ENCODE measurements around the gene AAMDC.
"Not testable (repeated sequence)": the region's sequence is repeated elsewhere in the genome, so short reads cannot be mapped to it uniquely, and the experiment has no call there.

Gene AAMDC

DNA sequence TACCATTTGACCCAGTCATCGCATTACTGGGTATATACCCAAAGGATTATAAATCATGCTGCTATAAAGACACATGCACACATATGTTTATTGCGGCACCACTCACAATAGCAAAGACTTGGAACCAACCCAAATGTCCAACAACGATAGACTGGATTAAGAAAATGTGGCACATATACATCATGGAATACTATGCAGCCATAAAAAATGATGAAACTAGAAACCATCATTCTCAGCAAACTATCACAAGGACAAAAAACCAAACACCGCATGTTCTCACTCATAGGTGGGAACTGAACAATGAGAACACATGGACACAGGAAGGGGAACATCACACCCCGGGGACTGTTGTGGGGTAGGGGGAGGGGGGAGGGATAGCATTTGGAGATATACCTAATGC is 68.1 kb downstream of the AAMDC start:
- not testable (repeated sequence) for H3K9me3 ChIP-seq (ENCODE audit: insufficient read depth, low read depth, low read length); H3K27ac ChIP-seq (ENCODE audit: low read length); H3K4me1 ChIP-seq (ENCODE audit: insufficient read depth, low read length); H3K27me3 ChIP-seq (ENCODE audit: insufficient read depth, low read length); H3K9ac ChIP-seq (ENCODE audit: low read depth, low read length); H3K4me3 ChIP-seq (ENCODE audit: low read length)
- H3K36me3 ChIP-seq (ENCODE audit: insufficient read depth, low read depth, low read length), result peaks cover 17% of the 10 kb centered on the region

DNA sequence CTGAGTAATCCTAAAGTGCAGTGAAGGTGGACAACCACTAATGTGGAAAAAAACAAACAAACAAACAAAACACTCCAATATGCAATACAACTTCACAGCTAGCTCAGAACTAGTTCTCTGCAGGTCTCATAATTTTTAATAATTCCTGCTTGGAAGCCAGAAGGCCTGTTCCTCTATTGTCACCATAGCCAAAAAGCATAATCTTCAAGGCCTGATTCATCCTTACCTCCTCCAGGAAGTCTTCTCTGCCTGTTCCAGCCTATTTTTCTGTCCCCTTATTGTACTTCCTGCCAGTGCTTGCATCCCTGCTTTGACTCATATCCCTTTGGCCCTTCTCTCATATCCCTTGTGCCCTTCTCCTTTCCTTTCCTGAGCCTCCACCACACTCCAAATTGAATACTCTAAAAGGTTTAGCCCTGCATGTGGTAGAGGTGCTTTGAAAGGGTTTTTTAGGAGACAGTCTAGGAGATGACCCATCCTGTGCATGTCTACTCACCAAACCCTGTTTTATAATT is 69.2 kb downstream of the AAMDC start:
- not testable (repeated sequence) for H3K9me3 ChIP-seq (ENCODE audit: insufficient read depth, low read depth, low read length); H3K4me1 ChIP-seq (ENCODE audit: insufficient read depth, low read length); H3K27ac ChIP-seq (ENCODE audit: low read length); H3K4me3 ChIP-seq (ENCODE audit: low read length); H3K9ac ChIP-seq (ENCODE audit: low read depth, low read length); H3K27me3 ChIP-seq (ENCODE audit: insufficient read depth, low read length)
- peaks cover 13% of the 10 kb centered on the region; the same call in 1 of the 2 replicates for H3K36me3 ChIP-seq (ENCODE audit: insufficient read depth, low read depth, low read length)

DNA sequence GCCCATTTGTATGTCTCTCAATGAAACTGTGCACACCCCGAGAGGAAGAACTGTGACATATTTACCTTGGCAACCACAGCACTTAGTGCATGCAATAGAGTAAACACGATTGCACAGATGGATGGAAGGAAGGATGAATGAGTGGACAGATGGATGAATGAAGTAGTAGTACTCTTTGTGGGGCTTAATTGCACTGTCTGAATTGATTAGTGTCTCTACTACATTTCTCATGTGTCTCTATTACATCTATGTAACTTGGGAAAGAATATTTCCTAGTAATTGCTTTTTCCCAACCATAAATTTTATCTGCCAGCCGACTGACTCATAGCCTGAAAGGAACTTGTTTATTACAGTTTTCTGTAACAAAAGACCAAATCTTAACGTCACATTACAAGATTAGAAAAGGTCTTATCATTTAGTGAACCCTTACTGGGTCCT is 69.7 kb downstream of the AAMDC start:
- H3K27ac ChIP-seq (ENCODE audit: low read length); H3K4me1 ChIP-seq (ENCODE audit: insufficient read depth, low read length); H3K27me3 ChIP-seq (ENCODE audit: insufficient read depth, low read length); H3K4me3 ChIP-seq (ENCODE audit: low read length); H3K9ac ChIP-seq (ENCODE audit: low read depth, low read length); H3K9me3 ChIP-seq (ENCODE audit: insufficient read depth, low read depth, low read length): not testable (repeated sequence)
- H3K36me3 ChIP-seq (ENCODE audit: insufficient read depth, low read depth, low read length), result peaks cover 13% of the 10 kb centered on the region; the same call in 1 of the 2 replicates

DNA sequence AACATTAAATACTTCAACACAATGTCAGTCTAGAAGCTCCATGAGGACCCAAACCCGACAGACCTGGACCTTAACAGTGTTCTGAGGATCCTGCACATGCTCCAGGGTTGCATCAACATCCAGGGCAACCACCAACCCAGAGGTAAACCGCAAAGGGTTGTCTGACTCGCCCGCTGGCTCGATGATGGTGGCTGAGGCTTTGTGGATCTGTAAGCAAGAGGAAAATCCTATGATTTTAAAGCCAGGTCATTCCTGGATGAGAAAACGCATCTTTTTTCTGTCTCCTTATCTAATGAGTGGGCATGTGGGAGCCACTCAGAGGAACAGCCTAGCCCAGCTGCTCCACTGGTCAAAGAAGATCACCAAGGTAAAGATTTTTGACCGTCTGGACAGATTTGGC is 70.3 kb downstream of the AAMDC start:
- H3K36me3 ChIP-seq (ENCODE audit: insufficient read depth, low read depth, low read length), result peaks cover 13% of the 10 kb centered on the region; the same call in 1 of the 2 replicates
- not testable (repeated sequence) for H3K9me3 ChIP-seq (ENCODE audit: insufficient read depth, low read depth, low read length); H3K9ac ChIP-seq (ENCODE audit: low read depth, low read length); H3K4me3 ChIP-seq (ENCODE audit: low read length); H3K4me1 ChIP-seq (ENCODE audit: insufficient read depth, low read length); H3K27me3 ChIP-seq (ENCODE audit: insufficient read depth, low read length); H3K27ac ChIP-seq (ENCODE audit: low read length)

DNA sequence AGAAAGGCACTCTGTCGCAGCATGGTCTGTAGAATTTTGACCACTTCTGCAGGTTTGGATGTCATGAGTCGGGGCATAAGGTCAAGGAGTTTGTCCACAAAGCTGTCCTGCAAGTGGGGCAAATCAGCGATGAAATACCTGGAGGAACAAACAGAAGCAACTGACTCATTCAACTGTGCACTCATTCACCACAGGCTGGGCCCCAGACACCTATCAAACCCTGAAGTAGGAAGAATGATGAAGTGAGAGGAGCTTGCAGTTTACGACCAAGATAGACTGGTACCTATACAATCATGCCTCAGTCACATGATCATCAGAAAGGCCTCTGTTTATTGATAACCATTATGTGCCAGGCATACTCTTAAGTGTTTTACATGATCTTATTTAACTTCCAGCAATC is 70.8 kb downstream of the AAMDC start:
- not testable (repeated sequence) for H3K9me3 ChIP-seq (ENCODE audit: insufficient read depth, low read depth, low read length); H3K4me1 ChIP-seq (ENCODE audit: insufficient read depth, low read length); H3K4me3 ChIP-seq (ENCODE audit: low read length); H3K27me3 ChIP-seq (ENCODE audit: insufficient read depth, low read length); H3K27ac ChIP-seq (ENCODE audit: low read length); H3K9ac ChIP-seq (ENCODE audit: low read depth, low read length)
- peaks cover 13% of the 10 kb centered on the region; the same call in 1 of the 2 replicates for H3K36me3 ChIP-seq (ENCODE audit: insufficient read depth, low read depth, low read length)

DNA sequence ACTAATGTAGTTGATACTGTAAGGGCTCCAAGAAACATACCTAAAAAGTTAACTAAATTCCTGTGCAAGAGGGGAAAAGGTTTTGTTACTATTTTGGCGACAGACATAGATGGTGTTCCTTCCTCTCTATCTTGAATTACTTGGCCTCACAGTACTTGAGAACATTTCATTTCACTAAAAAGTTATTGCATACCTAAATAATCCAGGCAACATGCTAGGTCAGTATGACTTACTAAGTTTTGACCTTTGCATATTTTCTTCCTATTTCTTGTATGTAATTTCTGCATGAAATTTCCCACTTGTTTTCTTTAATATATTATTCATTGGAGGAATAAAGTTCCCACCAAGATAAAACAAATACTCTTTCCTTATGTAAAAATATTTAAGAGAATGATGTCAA is 74.0 kb downstream of the AAMDC start:
- H3K9me3 ChIP-seq (ENCODE audit: insufficient read depth, low read depth, low read length); H3K36me3 ChIP-seq (ENCODE audit: insufficient read depth, low read depth, low read length); H3K9ac ChIP-seq (ENCODE audit: low read depth, low read length); H3K4me1 ChIP-seq (ENCODE audit: insufficient read depth, low read length); H3K4me3 ChIP-seq (ENCODE audit: low read length); H3K27ac ChIP-seq (ENCODE audit: low read length); H3K27me3 ChIP-seq (ENCODE audit: insufficient read depth, low read length): not testable (repeated sequence)

DNA sequence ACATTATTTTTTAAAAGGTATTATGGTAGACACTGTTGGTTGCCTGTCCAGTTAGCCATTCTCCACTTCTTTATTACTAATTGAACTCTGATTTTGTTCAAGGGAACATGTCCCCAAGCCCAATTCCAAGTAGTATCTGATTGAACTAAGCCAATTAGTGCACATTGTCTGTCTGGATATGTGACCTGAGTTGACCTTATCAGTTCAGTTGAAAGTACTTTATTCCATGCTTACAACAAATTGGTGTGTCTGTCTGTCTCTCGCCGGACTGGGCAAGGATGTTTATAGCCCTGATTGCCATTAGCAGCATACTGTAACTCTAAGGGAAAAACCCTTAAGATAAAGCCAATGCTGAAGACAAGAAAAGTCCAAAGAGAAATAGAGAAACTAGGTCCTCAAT is 87.9 kb downstream of the AAMDC start:
- H3K27me3 ChIP-seq (ENCODE audit: insufficient read depth, low read length), result no peaks in the 10 kb centered on the region
- no peak overlapping the region for H3K4me3 ChIP-seq (ENCODE audit: low read length)
- no peak overlapping the region for H3K27ac ChIP-seq (ENCODE audit: low read length)
- peaks cover 13% of the 10 kb centered on the region for H3K36me3 ChIP-seq (ENCODE audit: insufficient read depth, low read depth, low read length)
- no peak overlapping the region for H3K9ac ChIP-seq (ENCODE audit: low read depth, low read length)
- H3K4me1 ChIP-seq (ENCODE audit: insufficient read depth, low read length), result no peaks in the 10 kb centered on the region
- no peaks in the 10 kb centered on the region for H3K9me3 ChIP-seq (ENCODE audit: insufficient read depth, low read depth, low read length)

DNA sequence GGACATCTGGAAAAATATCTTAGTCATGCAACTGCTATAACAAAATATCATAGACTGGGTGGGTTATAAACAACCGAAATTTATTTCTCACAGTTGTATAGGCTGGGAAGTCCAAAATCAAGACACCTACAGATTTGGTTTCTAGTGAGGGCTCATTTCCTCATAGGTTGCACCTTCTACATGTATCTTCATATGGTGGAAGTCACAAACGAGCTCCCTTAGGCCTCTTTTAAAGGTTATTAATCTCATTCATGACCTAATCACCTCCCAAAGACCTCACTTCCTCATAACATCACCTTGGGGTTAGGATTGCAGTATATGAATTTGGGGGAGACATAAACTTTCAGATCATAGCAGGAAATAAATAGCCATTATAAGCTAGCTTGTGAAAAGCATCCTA is 88.3 kb downstream of the AAMDC start:
- no peaks in the 10 kb centered on the region for H3K9me3 ChIP-seq (ENCODE audit: insufficient read depth, low read depth, low read length)
- H3K4me3 ChIP-seq (ENCODE audit: low read length), result no peak overlapping the region
- no peak overlapping the region for H3K9ac ChIP-seq (ENCODE audit: low read depth, low read length)

DNA sequence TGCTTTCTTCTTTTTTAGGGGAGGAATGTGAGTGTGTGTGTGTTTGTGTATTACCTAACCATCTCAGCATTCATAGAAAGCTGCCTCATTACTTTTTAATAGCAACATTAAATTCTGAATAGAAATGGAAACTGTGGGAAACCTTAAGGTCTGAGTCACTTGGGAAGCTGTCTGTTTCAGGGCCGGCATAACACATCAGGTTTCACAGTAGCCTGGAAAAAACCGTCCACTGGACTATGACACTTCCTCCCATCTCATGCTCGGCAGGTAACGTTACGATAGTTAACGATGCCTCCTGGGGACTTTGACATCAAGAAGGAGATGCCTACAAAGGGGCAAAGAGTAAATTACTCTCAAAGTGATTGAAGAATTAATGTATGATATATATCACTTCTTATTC is 89.9 kb downstream of the AAMDC start:
- H3K9ac ChIP-seq (ENCODE audit: low read depth, low read length); H3K9me3 ChIP-seq (ENCODE audit: insufficient read depth, low read depth, low read length); H3K4me1 ChIP-seq (ENCODE audit: insufficient read depth, low read length); H3K27ac ChIP-seq (ENCODE audit: low read length); H3K27me3 ChIP-seq (ENCODE audit: insufficient read depth, low read length); H3K4me3 ChIP-seq (ENCODE audit: low read length): not testable (repeated sequence)
- H3K36me3 ChIP-seq (ENCODE audit: insufficient read depth, low read depth, low read length), result peaks cover 13% of the 10 kb centered on the region

More for the DNA sequence above, 88.3 kb downstream of the AAMDC start:
- no peak overlapping the region for H3K27ac ChIP-seq (ENCODE audit: low read length)
- peaks cover 13% of the 10 kb centered on the region for H3K36me3 ChIP-seq (ENCODE audit: insufficient read depth, low read depth, low read length)
- no peaks in the 10 kb centered on the region for H3K27me3 ChIP-seq (ENCODE audit: insufficient read depth, low read length)
- no peaks in the 10 kb centered on the region for H3K4me1 ChIP-seq (ENCODE audit: insufficient read depth, low read length)

DNA sequence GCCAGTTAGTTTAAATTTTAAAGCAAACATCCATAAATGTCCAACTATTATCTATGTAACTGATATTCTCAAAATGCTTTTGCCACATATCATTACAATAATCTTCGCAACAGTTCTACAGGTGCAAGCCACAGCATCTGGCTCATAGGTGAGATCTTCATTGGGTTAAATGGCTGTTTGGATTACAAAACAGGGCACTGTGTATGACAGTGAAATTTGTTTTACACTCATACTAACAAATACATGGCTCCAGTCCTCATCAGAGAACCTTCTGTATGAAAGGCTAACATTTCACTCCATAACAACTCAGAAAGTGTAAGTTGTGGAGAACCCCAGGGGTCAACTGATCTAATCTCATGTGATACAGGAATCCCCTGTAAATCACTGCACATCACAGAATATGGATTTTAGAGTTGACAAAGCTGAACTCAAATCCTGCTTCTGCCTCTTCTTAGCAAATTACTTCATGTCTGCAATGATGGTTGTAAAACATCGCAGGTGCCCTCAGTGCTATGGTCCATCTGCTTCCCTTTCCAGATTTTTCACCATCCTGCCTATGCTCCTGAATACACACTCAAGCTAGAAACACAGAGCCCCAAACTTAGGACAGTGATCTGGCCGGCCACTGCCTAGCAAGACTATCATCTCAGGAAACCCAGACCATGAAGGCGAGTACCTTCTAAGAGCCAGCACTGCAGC is 92.8 kb downstream of the AAMDC start:
- not testable (repeated sequence) for H3K27ac ChIP-seq (ENCODE audit: low read length); H3K9ac ChIP-seq (ENCODE audit: low read depth, low read length); H3K9me3 ChIP-seq (ENCODE audit: insufficient read depth, low read depth, low read length); H3K36me3 ChIP-seq (ENCODE audit: insufficient read depth, low read depth, low read length); H3K4me3 ChIP-seq (ENCODE audit: low read length); H3K27me3 ChIP-seq (ENCODE audit: insufficient read depth, low read length); H3K4me1 ChIP-seq (ENCODE audit: insufficient read depth, low read length)

DNA sequence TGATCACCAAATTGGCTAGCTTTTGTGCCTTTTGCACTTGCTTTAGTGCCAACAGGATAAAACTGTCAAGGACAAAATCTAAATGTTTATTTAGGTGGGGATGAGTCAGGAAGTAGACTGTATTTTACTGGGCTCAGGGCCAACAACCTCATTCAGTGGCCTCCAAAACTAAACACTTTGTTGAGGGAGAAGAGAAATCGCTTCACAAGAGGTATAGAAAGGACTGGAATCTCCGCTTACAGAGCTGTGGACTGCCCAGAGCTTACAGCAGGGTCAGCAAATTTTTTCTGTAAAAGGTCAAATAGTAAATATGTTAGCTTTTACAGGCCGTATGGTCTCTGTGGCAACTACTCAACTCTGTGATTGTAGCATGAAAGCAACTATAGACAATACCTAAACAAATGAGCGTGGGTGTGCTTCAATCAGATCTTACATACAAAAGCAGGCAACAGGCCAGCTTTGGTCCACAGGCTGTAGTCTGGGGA is 93.4 kb downstream of the AAMDC start:
- not testable (repeated sequence) for H3K36me3 ChIP-seq (ENCODE audit: insufficient read depth, low read depth, low read length); H3K27me3 ChIP-seq (ENCODE audit: insufficient read depth, low read length); H3K9me3 ChIP-seq (ENCODE audit: insufficient read depth, low read depth, low read length); H3K9ac ChIP-seq (ENCODE audit: low read depth, low read length); H3K27ac ChIP-seq (ENCODE audit: low read length); H3K4me1 ChIP-seq (ENCODE audit: insufficient read depth, low read length); H3K4me3 ChIP-seq (ENCODE audit: low read length)

DNA sequence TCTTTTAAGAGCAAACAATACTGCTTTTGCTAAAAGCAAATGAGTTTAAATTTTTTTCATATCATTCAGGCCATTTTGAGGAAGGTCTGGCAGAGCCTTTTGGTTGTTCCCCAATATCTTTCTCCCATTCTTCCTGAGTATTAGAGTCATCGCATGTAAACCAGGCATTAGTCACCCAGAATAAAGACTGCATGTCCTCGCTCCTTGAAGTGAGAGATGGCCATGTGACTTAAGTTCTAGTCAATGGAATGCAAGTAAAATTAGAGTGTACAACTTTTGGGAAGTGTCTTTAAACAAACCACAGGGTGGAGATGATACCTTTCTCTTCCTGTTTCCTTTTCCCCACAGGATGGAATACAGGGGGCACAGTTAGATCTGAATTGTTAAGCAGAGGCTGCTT is 96.8 kb downstream of the AAMDC start:
- not testable (repeated sequence) for H3K36me3 ChIP-seq (ENCODE audit: insufficient read depth, low read depth, low read length); H3K27ac ChIP-seq (ENCODE audit: low read length); H3K9ac ChIP-seq (ENCODE audit: low read depth, low read length); H3K27me3 ChIP-seq (ENCODE audit: insufficient read depth, low read length); H3K4me3 ChIP-seq (ENCODE audit: low read length); H3K4me1 ChIP-seq (ENCODE audit: insufficient read depth, low read length); H3K9me3 ChIP-seq (ENCODE audit: insufficient read depth, low read depth, low read length)

Data from iPS-20b (cell line).